BJ (cell line): ENCODE measurements around the gene HS3ST3A1. TPM values are rescaled to one million over a fixed set of nuclear protein-coding genes. Genes with fewer than 3 reads are reported as not detected.

Experiments
- CTCF ChIA-PET: fragments of 350-600 bp; formaldehyde crosslinking; extraction: SDS; loops from one replicate; lab custom pipeline; 2021; ENCODE audit warnings: antibody characterized with exemption, inconsistent platforms; lab: Yijun Ruan, JAX
- POLR2A ChIA-PET: fragments of 300-600 bp; sonication (Branson Sonifier 250); formaldehyde crosslinking; extraction: SDS; loops from one replicate; lab custom pipeline; 2021; ENCODE audit warnings: antibody characterized with exemption; lab: Charles Lee
- DNase-seq: peaks from one replicate; pipeline ENCODE4 v3.0.0-alpha.2; 2011; ENCODE audit warnings: low read depth
- H3K27me3 ChIP-seq: 2 replicates; pipeline ENCODE4 v1.6.0; 2011; ENCODE audit warnings: low read length; ENCODE audit not compliant: control insufficient read depth, insufficient read depth
- H3K36me3 ChIP-seq: 2 replicates; pipeline ENCODE4 v1.5.1; 2011; ENCODE audit warnings: low read length; ENCODE audit not compliant: control insufficient read depth, insufficient read depth
- H3K4me3 ChIP-seq: 2 replicates; pipeline ENCODE4 v1.5.1; 2011; ENCODE audit warnings: low read depth, mild to moderate bottlenecking, control low read depth, low read length
- CTCF ChIP-seq: IDR thresholded peaks from 2 replicates; pipeline ENCODE4 v1.5.1; 2011; ENCODE audit warnings: low read depth, mild to moderate bottlenecking, control low read depth, inconsistent platforms, low read length, moderate library complexity; ENCODE audit not compliant: insufficient read depth
- polyA plus RNA-seq: library from polyadenylated mRNA; depleted of rRNA; stranded (reverse); fragments of >200 nt; gene quantifications from 2 replicates; pipeline ENCODE4 v1.2.3, GENCODE V29; 2011

Gene HS3ST3A1
- polyA plus RNA-seq, 1 experiment: 7.5 TPM

- POLR2A ChIA-PET: no interaction called here
- CTCF ChIA-PET: interaction anchor here (1.0 kb wide), 1 partner anchor 9 kb away, joined by 3 read pairs; no protein-coding TSS in a partner anchor
- H3K27me3 ChIP-seq: no peaks in the 10 kb centered on the region
- no peak overlapping the region for H3K4me3 ChIP-seq
- no peak for DNase-seq
- H3K36me3 ChIP-seq: no peaks in the 10 kb centered on the region
- no peak for TF ChIP-seq CTCF
Measured at GRCh38 chr17:13616031-13616430, 14.3 kb upstream of the HS3ST3A1 start.

GRCh38 chr17:13609941-13610340 is 8.2 kb upstream of the HS3ST3A1 start:
- Histone ChIP-seq H3K27me3 (no peaks in the 10 kb centered on the region), H3K36me3 (no peaks in the 10 kb centered on the region), H3K4me3 (no peak overlapping the region)
- no peak for DNase-seq
- ChIA-PET CTCF (no interaction called here), POLR2A (no interaction called here)
- no peak for TF ChIP-seq CTCF

GRCh38 chr17:13601322-13601775 is 380 bp downstream of the HS3ST3A1 start:
- H3K4me3 ChIP-seq: peak overlapping the region; percentile 70
- H3K27me3 ChIP-seq: no peaks in the 10 kb centered on the region
- no peaks in the 10 kb centered on the region for H3K36me3 ChIP-seq
- no peak for TF ChIP-seq CTCF
- no peak for DNase-seq
- POLR2A ChIA-PET: no interaction called here
- CTCF ChIA-PET: interaction anchor here (1.2 kb wide), 1 partner anchor 696 kb away, joined by 3 read pairs; no protein-coding TSS in a partner anchor

GRCh38 chr17:13600475-13601321 is 1.0 kb downstream of the HS3ST3A1 start:
- CTCF ChIA-PET: interaction anchor here (1.2 kb wide), 1 partner anchor 697 kb away, joined by 3 read pairs; no protein-coding TSS in a partner anchor
- POLR2A ChIA-PET: no interaction called here
- H3K36me3 ChIP-seq: no peaks in the 10 kb centered on the region
- H3K27me3 ChIP-seq: no peaks in the 10 kb centered on the region
- no peak for TF ChIP-seq CTCF
- DNase-seq: no peak
- peak overlapping the region; percentile 70 for H3K4me3 ChIP-seq

GRCh38 chr17:13599864-13600263 is 1.9 kb downstream of the HS3ST3A1 start:
- CTCF ChIA-PET: interaction anchor here (1.2 to 1.8 kb wide), 2 partner anchors 697 to 698 kb away, joined by 3 to 6 read pairs; no protein-coding TSS in a partner anchor
- no peaks in the 10 kb centered on the region for H3K27me3 ChIP-seq
- POLR2A ChIA-PET: no interaction called here
- H3K4me3 ChIP-seq: peak overlapping the region; percentile 70
- H3K36me3 ChIP-seq: no peaks in the 10 kb centered on the region
- DNase-seq: no peak
- no peak for TF ChIP-seq CTCF
